Caco-2 (cell line): ENCODE results near the gene OTOGL. TPM values are rescaled to one million over a fixed set of nuclear protein-coding genes. Genes with fewer than 3 reads are reported as not detected.
"Not testable (repeated sequence)": the region's sequence is repeated elsewhere in the genome, so short reads cannot be mapped to it uniquely, and the experiment has no call there.

Source experiments
- BruUV-seq: library from RNA; stranded (reverse); fragments of 400-500 nt; replicated peaks from 2 replicates; lab custom pipeline; 2021; lab: Mats Ljungman, UMichigan
- CTCF ChIA-PET: fragments of 300-600 bp; sonication (Branson Sonifier 250); formaldehyde crosslinking; loops from one replicate; lab custom pipeline; 2022; ENCODE audit warnings: antibody characterized with exemption; lab: Charles Lee
- POLR2A ChIA-PET: fragments of 300-600 bp; sonication (Branson Sonifier 250); formaldehyde crosslinking; loops from one replicate; lab custom pipeline; 2022; ENCODE audit warnings: antibody characterized with exemption; lab: Charles Lee
- DNase-seq, 2 experiments: peaks; one replicate each; pipeline versions ENCODE4 v3.0.0 to v3.0.0-alpha.2; 2020 to 2022
- H3K27me3 ChIP-seq: replicated peaks from 2 replicates; pipeline ENCODE4 v1.6.0; 2011; ENCODE audit warnings: low read length; ENCODE audit not compliant: control insufficient read depth, insufficient read depth
- H3K36me3 ChIP-seq: 2 replicates; pipeline ENCODE4 v1.5.1; 2011; ENCODE audit warnings: low read length; ENCODE audit not compliant: control insufficient read depth, insufficient read depth
- H3K4me1 ChIP-seq: fragments of 250-450 bp; sonication (Bioruptor Pico); 2 replicates; pipeline ENCODE4 v1.5.1; 2020; ENCODE audit warnings: mild to moderate bottlenecking
- H3K4me3 ChIP-seq: 2 replicates; pipeline ENCODE4 v1.5.1; 2011; ENCODE audit warnings: low read depth, mild to moderate bottlenecking, control low read depth, low read length
- H3K9me3 ChIP-seq: fragments of 250-450 bp; sonication (Bioruptor Pico); 2 replicates; pipeline ENCODE4 v1.5.1; 2020; ENCODE audit warnings: mild to moderate bottlenecking, moderate library complexity
- H3K27ac Mint-ChIP-seq: one replicate; pipeline ENCODE4 v1.8.0; 2022; ENCODE audit warnings: mixed read lengths; ENCODE audit not compliant: unreplicated experiment
- H3K27me3 Mint-ChIP-seq: one replicate; pipeline ENCODE4 v1.8.0; 2022; ENCODE audit warnings: mixed read lengths; ENCODE audit not compliant: insufficient read depth, unreplicated experiment
- H3K36me3 Mint-ChIP-seq: one replicate; pipeline ENCODE4 v1.8.0; 2022; ENCODE audit warnings: mild to moderate bottlenecking, mixed read lengths; ENCODE audit not compliant: insufficient read depth, unreplicated experiment
- H3K4me1 Mint-ChIP-seq: one replicate; pipeline ENCODE4 v1.8.0; 2022; ENCODE audit warnings: low read depth, mixed read lengths; ENCODE audit not compliant: unreplicated experiment
- H3K4me3 Mint-ChIP-seq: one replicate; pipeline ENCODE4 v1.8.0; 2022; ENCODE audit warnings: mild to moderate bottlenecking, moderate library complexity, mixed read lengths; ENCODE audit not compliant: unreplicated experiment
- H3K9me3 Mint-ChIP-seq: one replicate; pipeline ENCODE4 v1.8.0; 2022; ENCODE audit warnings: mixed read lengths; ENCODE audit not compliant: unreplicated experiment
- CTCF ChIP-seq, 2 experiments: fragments of 200-600 bp in 1 of 2; IDR thresholded peaks; 1 replicate in 1 of 2; 2 replicates in 1 of 2; pipeline versions ENCODE4 v1.5.1 to v1.8.0; 2011 to 2022; ENCODE audit warnings: antibody characterized with exemption in 1 of 2, control low read depth in 1 of 2, inconsistent platforms in 1 of 2, low read depth in 1 of 2, low read length in 1 of 2, mild to moderate bottlenecking in 1 of 2, moderate library complexity in 1 of 2; ENCODE audit not compliant: insufficient read depth in 1 of 2, severe bottlenecking in 1 of 2, unreplicated experiment in 1 of 2
- intact Hi-C: fragments of 100-400 bp; cut with micrococcal nuclease; formaldehyde crosslinking; loops from one replicate; pipeline ENCODE4 v1.10.0; 2022; ENCODE audit not compliant: unreplicated experiment
- total RNA-seq: library from RNA; stranded (reverse); gene quantifications from 2 replicates; pipeline ENCODE4 v1.2.3, GENCODE V29; 2022

OTOGL gene
- total RNA-seq, 1 experiment from 2014 or later, result 0.39 TPM

GRCh38 chr12:80064951-80065350 is 34.4 kb upstream of the OTOGL start:
- no peak for DNase-seq
- Mint-ChIP-seq H3K27ac (no peak overlapping the region), H3K27me3 (peaks cover 18% of the 10 kb centered on the region), H3K36me3 (no peaks in the 10 kb centered on the region), H3K4me3 (no peak overlapping the region), H3K9me3 (no peaks in the 10 kb centered on the region), H3K4me1 (no peaks in the 10 kb centered on the region)
- Histone ChIP-seq H3K9me3 (no peaks in the 10 kb centered on the region), H3K27me3 (no peaks in the 10 kb centered on the region), H3K4me3 (no peak overlapping the region), H3K4me1 (no peaks in the 10 kb centered on the region), H3K36me3 (no peaks in the 10 kb centered on the region)
- ChIA-PET POLR2A (no interaction called here), CTCF (no interaction called here)
- intact Hi-C loops, result no loop called here
- BruUV-seq, result no TSS peak
- no peak for TF ChIP-seq CTCF (IDR thresholded peaks at IDR 0.05; ENCODE audit: insufficient read depth in 1 of 2, low read depth in 1 of 2, low read length in 1 of 2, severe bottlenecking in 1 of 2, unreplicated experiment in 1 of 2)

- Mint-ChIP-seq H3K36me3 (no peaks in the 10 kb centered on the region), H3K27me3 (peaks cover 12% of the 10 kb centered on the region), H3K4me1 (no peaks in the 10 kb centered on the region), H3K27ac (no peak overlapping the region), H3K4me3 (no peak overlapping the region), H3K9me3 (no peaks in the 10 kb centered on the region)
- Histone ChIP-seq H3K36me3 (no peaks in the 10 kb centered on the region), H3K9me3 (no peaks in the 10 kb centered on the region), H3K4me1 (no peaks in the 10 kb centered on the region), H3K4me3 (no peak overlapping the region), H3K27me3 (no peaks in the 10 kb centered on the region)
- no peak for TF ChIP-seq CTCF (IDR thresholded peaks at IDR 0.05; ENCODE audit: insufficient read depth in 1 of 2, low read depth in 1 of 2, low read length in 1 of 2, severe bottlenecking in 1 of 2, unreplicated experiment in 1 of 2)
- ChIA-PET POLR2A (no interaction called here), CTCF (no interaction called here)
- BruUV-seq, result no TSS peak
- DNase-seq, result peak in 1 of 2 experiments; percentile 26
- intact Hi-C loops, result no loop called here
These were observed 31.2 kb upstream of the OTOGL start for GRCh38 chr12:80068173-80068572.

GRCh38 chr12:80083892-80084614 is 15.3 kb upstream of the OTOGL start:
- POLR2A ChIA-PET, H3K27me3 ChIP-seq, CTCF ChIA-PET, H3K4me1 Mint-ChIP-seq, H3K4me3 Mint-ChIP-seq, H3K36me3 Mint-ChIP-seq, intact Hi-C loops, DNase-seq, H3K4me3 ChIP-seq, H3K4me1 ChIP-seq, H3K27ac Mint-ChIP-seq, BruUV-seq, H3K27me3 Mint-ChIP-seq, H3K36me3 ChIP-seq, H3K9me3 ChIP-seq: not testable (repeated sequence)
- peaks cover 14% of the 10 kb centered on the region for H3K9me3 Mint-ChIP-seq
